K562 (cell line): ENCODE data around the gene NECTIN1. TPM values are rescaled to one million over a fixed set of nuclear protein-coding genes. Genes with fewer than 3 reads are reported as not detected.

Experiments
- ARNT ChIP-seq, 2 experiments: fragments of 450-650 bp; IDR thresholded peaks; 2 replicates each; pipeline ENCODE4 v1.6.1; 2016; ENCODE audit warnings: mild to moderate bottlenecking in 1 of 2
- FIP1L1 ChIP-seq: fragments of 200-400 bp; formaldehyde crosslinking; IDR thresholded peaks from 2 replicates; pipeline ENCODE4 v1.6.1; 2018; ENCODE audit warnings: mild to moderate bottlenecking, low read depth, low read length; ENCODE audit not compliant: poor library complexity, severe bottlenecking
- KDM5B ChIP-seq: fragments of 200-600 bp; sonication (generic); IDR thresholded peaks from 2 replicates; pipeline ENCODE4 v1.6.1; 2012; ENCODE audit warnings: low read depth, mild to moderate bottlenecking, moderate library complexity, low read length, control low read depth, inconsistent platforms; ENCODE audit not compliant: insufficient replicate concordance
- MEF2D ChIP-seq: conservative IDR thresholded peaks from 2 replicates; pipeline ENCODE4 v1.6.1; 2016; ENCODE audit warnings: low read depth, missing genetic modification characterization, missing compliant biosample characterization
- NRF1 ChIP-seq, 2 experiments: fragments of 450-650 bp; IDR thresholded peaks in 1 of 2; conservative IDR thresholded peaks in 1 of 2; 2 replicates each; pipeline ENCODE4 v1.6.1; 2014; ENCODE audit warnings: mild to moderate bottlenecking in 2 of 2
- POLR3A ChIP-seq: IDR thresholded peaks from 2 replicates; pipeline ENCODE4 v1.6.1; 2011; ENCODE audit warnings: borderline replicate concordance, mild to moderate bottlenecking, moderate library complexity; ENCODE audit not compliant: insufficient read length, insufficient read depth; ENCODE audit errors: extremely low read depth
- RHOXF2B ChIP-seq: fragments of 250-450 bp; sonication (Bioruptor Pico); conservative IDR thresholded peaks from 2 replicates; pipeline ENCODE4 v1.5.1; 2021
- SLC30A9 ChIP-seq: fragments of 250-450 bp; sonication (Bioruptor Pico); IDR thresholded peaks from 2 replicates; pipeline ENCODE4 v1.8.0; 2022; ENCODE audit warnings: mild to moderate bottlenecking, moderate library complexity
- STAG1 ChIP-seq: sonication (generic); formaldehyde crosslinking; IDR thresholded peaks from 2 replicates; pipeline ENCODE4 v1.5.0; 2020; ENCODE audit warnings: missing genetic modification reagents, borderline replicate concordance
- TAF7 ChIP-seq: fragments of 450-650 bp; IDR thresholded peaks from 2 replicates; pipeline ENCODE4 v1.6.1; 2016; ENCODE audit warnings: missing genetic modification characterization, missing compliant biosample characterization
- XRCC5 ChIP-seq: fragments of 200-400 bp; formaldehyde crosslinking; IDR thresholded peaks from 2 replicates; pipeline ENCODE4 v1.6.1; 2017; ENCODE audit warnings: low read depth, mild to moderate bottlenecking, low read length
- ZNF24 ChIP-seq: fragments of 450-650 bp; IDR thresholded peaks from 2 replicates; pipeline ENCODE4 v1.6.1; 2016
- ZNF76 ChIP-seq: fragments of 250-450 bp; sonication (Bioruptor Pico); IDR thresholded peaks from 2 replicates; pipeline ENCODE4 v1.4.0; 2020; ENCODE audit warnings: mild to moderate bottlenecking, moderate library complexity, borderline replicate concordance
- polyA plus RNA-seq, 8 experiments: library from polyadenylated mRNA; depleted of rRNA in 4 of 8; stranded (reverse) in 5 of 8; unstranded in 3 of 8; fragments of >200 nt; fragmentation: Nextera tagmentation in 2 of 8; fragmentation: Illumina TruSeq in 1 of 8; extraction: Ambion mirVana in 2 of 8; extraction: Trizol in 1 of 8; gene quantifications; 2 replicates each; pipeline versions ENCODE4 v1.2.1 to v1.2.3, GENCODE V29; 2011 to 2014; ENCODE audit warnings: inconsistent platforms in 1 of 8, missing spikeins in 1 of 8
- total RNA-seq, 7 experiments: library from RNA; depleted of rRNA in 6 of 7; stranded (reverse); fragments of >200 nt in 6 of 7; fragmentation: Illumina TruSeq in 2 of 7; extraction: Trizol in 2 of 7; gene quantifications; 2 replicates each; pipeline versions ENCODE4 v1.2.1 to v1.2.3, GENCODE V29; 2011 to 2021; ENCODE audit warnings: low replicate concordance in 1 of 7
- TF ChIP-seq, protein P1 (sequence below): fragments of 250-450 bp; sonication (Bioruptor Pico); IDR thresholded peaks from 2 replicates; pipeline ENCODE4 v1.9.0; 2021; ENCODE audit warnings: mild to moderate bottlenecking
- TF ChIP-seq, protein P2 (sequence below), 2 experiments: fragments of 150-350 bp in 1 of 2; IDR thresholded peaks; 2 replicates each; pipeline ENCODE4 v1.6.1; 2012 to 2016; ENCODE audit warnings: low read depth in 2 of 2, low read length in 2 of 2, mild to moderate bottlenecking in 1 of 2, moderate library complexity in 1 of 2
- TF ChIP-seq, protein P3 (sequence below): sonication (generic); formaldehyde crosslinking; IDR thresholded peaks from 2 replicates; pipeline ENCODE4 v1.8.0; 2022; ENCODE audit warnings: mild to moderate bottlenecking, missing genetic modification reagents
- TF ChIP-seq, protein P4 (sequence below): sonication (generic); formaldehyde crosslinking; IDR thresholded peaks from 2 replicates; pipeline ENCODE4 v1.8.0; 2022; ENCODE audit warnings: mild to moderate bottlenecking, missing genetic modification reagents
- TF ChIP-seq, protein P5 (sequence below): IDR thresholded peaks from 2 replicates; pipeline ENCODE4 v1.6.1; 2014; ENCODE audit warnings: antibody characterized with exemption

The NECTIN1 gene
- total and polyA plus RNA-seq, 9 of the 15 experiments (the other 6 are each of a cell fraction or from before 2014, with no cell fraction given): 0.09 to 0.53 (median 0.23) TPM; not detected in 2

DNA sequence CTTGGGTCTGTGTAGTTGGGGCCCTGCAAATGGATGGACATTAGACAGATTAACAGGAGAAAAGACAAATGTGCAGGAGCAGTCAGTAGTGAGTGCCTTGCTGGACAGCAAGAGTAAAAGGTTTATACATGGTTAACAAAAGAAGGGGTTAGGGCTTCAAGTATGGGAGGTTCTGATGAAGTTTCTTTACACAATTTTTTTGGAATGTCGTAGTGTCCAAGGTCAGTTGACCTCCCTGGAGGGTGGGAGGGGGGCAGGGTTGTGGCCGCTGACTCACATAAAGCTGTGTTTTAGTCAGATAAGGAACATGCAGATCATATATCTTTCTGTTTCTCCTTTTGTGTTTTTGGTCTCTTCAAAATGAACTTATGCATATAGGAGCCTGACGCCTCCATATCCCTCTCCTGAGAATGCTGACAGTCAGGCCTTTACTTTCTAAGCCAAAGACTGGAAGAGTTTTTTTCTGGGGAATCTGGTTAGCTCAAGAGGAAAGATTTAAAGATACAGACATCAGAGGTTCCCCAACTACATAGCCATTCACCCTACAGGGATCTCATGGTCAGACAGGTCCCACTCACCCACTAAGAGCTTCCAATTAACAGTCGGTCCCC is 134.3 kb downstream of the NECTIN1 start (continued):
- TF ChIP-seq, protein P1, sequence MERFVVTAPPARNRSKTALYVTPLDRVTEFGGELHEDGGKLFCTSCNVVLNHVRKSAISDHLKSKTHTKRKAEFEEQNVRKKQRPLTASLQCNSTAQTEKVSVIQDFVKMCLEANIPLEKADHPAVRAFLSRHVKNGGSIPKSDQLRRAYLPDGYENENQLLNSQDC (CRISPR knock-in tag): no peak
- TF ChIP-seq FIP1L1 (no peak), ARNT (IDR thresholded peaks at IDR 0.05) (no peak), ZNF76 (CRISPR knock-in tag) (no peak), NRF1 (conservative IDR thresholded peaks at IDR 0.05 in 1 of 2, IDR thresholded peaks at IDR 0.05 in 1 of 2) (no peak), RHOXF2B (CRISPR knock-in tag) (no peak), POLR3A (no peak), SLC30A9 (CRISPR knock-in tag) (no peak), KDM5B (no peak), TAF7 (tag) (no peak), STAG1 (CRISPR knock-in tag) (no peak), MEF2D (tag) (no peak; the same call in 1 of the 2 replicates), ZNF24 (no peak), XRCC5 (no peak)
- TF ChIP-seq, protein P2, sequence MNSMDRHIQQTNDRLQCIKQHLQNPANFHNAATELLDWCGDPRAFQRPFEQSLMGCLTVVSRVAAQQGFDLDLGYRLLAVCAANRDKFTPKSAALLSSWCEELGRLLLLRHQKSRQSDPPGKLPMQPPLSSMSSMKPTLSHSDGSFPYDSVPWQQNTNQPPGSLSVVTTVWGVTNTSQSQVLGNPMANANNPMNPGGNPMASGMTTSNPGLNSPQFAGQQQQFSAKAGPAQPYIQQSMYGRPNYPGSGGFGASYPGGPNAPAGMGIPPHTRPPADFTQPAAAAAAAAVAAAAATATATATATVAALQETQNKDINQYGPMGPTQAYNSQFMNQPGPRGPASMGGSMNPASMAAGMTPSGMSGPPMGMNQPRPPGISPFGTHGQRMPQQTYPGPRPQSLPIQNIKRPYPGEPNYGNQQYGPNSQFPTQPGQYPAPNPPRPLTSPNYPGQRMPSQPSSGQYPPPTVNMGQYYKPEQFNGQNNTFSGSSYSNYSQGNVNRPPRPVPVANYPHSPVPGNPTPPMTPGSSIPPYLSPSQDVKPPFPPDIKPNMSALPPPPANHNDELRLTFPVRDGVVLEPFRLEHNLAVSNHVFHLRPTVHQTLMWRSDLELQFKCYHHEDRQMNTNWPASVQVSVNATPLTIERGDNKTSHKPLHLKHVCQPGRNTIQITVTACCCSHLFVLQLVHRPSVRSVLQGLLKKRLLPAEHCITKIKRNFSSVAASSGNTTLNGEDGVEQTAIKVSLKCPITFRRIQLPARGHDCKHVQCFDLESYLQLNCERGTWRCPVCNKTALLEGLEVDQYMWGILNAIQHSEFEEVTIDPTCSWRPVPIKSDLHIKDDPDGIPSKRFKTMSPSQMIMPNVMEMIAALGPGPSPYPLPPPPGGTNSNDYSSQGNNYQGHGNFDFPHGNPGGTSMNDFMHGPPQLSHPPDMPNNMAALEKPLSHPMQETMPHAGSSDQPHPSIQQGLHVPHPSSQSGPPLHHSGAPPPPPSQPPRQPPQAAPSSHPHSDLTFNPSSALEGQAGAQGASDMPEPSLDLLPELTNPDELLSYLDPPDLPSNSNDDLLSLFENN (IDR thresholded peaks at IDR 0.05; ENCODE audit: low read depth in 2 of 2, low read length in 2 of 2): peak in 1 of 2 experiments; percentile 82; a peak in 1 of 4 replicates
- TF ChIP-seq, protein P3, sequence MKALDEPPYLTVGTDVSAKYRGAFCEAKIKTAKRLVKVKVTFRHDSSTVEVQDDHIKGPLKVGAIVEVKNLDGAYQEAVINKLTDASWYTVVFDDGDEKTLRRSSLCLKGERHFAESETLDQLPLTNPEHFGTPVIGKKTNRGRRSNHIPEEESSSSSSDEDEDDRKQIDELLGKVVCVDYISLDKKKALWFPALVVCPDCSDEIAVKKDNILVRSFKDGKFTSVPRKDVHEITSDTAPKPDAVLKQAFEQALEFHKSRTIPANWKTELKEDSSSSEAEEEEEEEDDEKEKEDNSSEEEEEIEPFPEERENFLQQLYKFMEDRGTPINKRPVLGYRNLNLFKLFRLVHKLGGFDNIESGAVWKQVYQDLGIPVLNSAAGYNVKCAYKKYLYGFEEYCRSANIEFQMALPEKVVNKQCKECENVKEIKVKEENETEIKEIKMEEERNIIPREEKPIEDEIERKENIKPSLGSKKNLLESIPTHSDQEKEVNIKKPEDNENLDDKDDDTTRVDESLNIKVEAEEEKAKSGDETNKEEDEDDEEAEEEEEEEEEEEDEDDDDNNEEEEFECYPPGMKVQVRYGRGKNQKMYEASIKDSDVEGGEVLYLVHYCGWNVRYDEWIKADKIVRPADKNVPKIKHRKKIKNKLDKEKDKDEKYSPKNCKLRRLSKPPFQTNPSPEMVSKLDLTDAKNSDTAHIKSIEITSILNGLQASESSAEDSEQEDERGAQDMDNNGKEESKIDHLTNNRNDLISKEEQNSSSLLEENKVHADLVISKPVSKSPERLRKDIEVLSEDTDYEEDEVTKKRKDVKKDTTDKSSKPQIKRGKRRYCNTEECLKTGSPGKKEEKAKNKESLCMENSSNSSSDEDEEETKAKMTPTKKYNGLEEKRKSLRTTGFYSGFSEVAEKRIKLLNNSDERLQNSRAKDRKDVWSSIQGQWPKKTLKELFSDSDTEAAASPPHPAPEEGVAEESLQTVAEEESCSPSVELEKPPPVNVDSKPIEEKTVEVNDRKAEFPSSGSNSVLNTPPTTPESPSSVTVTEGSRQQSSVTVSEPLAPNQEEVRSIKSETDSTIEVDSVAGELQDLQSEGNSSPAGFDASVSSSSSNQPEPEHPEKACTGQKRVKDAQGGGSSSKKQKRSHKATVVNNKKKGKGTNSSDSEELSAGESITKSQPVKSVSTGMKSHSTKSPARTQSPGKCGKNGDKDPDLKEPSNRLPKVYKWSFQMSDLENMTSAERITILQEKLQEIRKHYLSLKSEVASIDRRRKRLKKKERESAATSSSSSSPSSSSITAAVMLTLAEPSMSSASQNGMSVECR (CRISPR knock-in tag): no peak
- TF ChIP-seq, protein P4, sequence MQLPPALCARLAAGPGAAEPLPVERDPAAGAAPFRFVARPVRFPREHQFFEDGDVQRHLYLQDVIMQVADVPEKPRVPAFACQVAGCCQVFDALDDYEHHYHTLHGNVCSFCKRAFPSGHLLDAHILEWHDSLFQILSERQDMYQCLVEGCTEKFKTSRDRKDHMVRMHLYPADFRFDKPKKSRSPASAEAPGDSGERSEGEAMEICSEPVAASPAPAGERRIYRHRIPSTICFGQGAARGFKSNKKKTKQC (CRISPR knock-in tag): no peak
- TF ChIP-seq, protein P5, sequence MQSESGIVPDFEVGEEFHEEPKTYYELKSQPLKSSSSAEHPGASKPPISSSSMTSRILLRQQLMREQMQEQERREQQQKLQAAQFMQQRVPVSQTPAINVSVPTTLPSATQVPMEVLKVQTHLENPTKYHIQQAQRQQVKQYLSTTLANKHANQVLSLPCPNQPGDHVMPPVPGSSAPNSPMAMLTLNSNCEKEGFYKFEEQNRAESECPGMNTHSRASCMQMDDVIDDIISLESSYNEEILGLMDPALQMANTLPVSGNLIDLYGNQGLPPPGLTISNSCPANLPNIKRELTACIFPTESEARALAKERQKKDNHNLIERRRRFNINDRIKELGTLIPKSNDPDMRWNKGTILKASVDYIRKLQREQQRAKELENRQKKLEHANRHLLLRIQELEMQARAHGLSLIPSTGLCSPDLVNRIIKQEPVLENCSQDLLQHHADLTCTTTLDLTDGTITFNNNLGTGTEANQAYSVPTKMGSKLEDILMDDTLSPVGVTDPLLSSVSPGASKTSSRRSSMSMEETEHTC: peak; percentile 66
